Measurements from ENCODE around the gene CFAP20DC.
"Not testable (repeated sequence)": the region's sequence is repeated elsewhere in the genome, so short reads cannot be mapped to it uniquely, and the experiment has no call there.

CFAP20DC gene

GRCh38 chr3:58695284-58695683 is 354.5 kb downstream of the CFAP20DC start:
- H2AK5ac ChIP-seq (ENCODE audit: low read length, severe bottlenecking); H3K27ac ChIP-seq (ENCODE audit: low read length, poor library complexity, severe bottlenecking); H3K23ac ChIP-seq (ENCODE audit: low read length in 2 of 2); H3K14ac ChIP-seq (ENCODE audit: low read length in 2 of 2); H2AFZ ChIP-seq (ENCODE audit: low read depth, low read length); H2BK5ac ChIP-seq (ENCODE audit: low read depth, low read length, poor library complexity, severe bottlenecking); H3K4me3 ChIP-seq (ENCODE audit: insufficient read depth in 1 of 2, low read depth in 1 of 2, low read length in 2 of 2); H2BK12ac ChIP-seq (ENCODE audit: low read length in 2 of 2); H3K9ac ChIP-seq (ENCODE audit: low read length); H3K36me3 ChIP-seq (ENCODE audit: control insufficient read depth in 1 of 2, insufficient read depth in 2 of 2, low read depth in 1 of 2, low read length in 2 of 2); H2BK15ac ChIP-seq (ENCODE audit: low read depth, poor library complexity, severe bottlenecking); H3K4ac ChIP-seq (ENCODE audit: low read depth in 1 of 2, low read length in 2 of 2); H3K4me1 ChIP-seq (ENCODE audit: control insufficient read depth, insufficient read depth, low read depth, low read length); H3K18ac ChIP-seq (ENCODE audit: low read depth in 1 of 2, low read length in 2 of 2); H4K91ac ChIP-seq (ENCODE audit: low read length); H3K27me3 ChIP-seq (ENCODE audit: control insufficient read depth in 1 of 2, insufficient read depth in 1 of 2, low read length in 2 of 2); H2BK120ac ChIP-seq (ENCODE audit: low read depth, low read length); H3K79me1 ChIP-seq (replicated peaks; ENCODE audit: low read length, poor library complexity, severe bottlenecking); H4K8ac ChIP-seq (ENCODE audit: low read length); DNase-seq; H3K4me2 ChIP-seq (ENCODE audit: low read length, poor library complexity, severe bottlenecking): not testable (repeated sequence)
- WGBS: 63% methylated on average over 4 of the region's 4 CpGs
- H3K9me3 ChIP-seq (ENCODE audit: control insufficient read depth, low read length): peaks cover 26% of the 10 kb centered on the region

GRCh38 chr3:58693940-58694850 is 355.6 kb downstream of the CFAP20DC start:
- WGBS: 74% methylated on average over 6 of the region's 7 CpGs
- Histone ChIP-seq H3K4me1 (ENCODE audit: control insufficient read depth, insufficient read depth, low read depth, low read length) (no peaks in the 10 kb centered on the region), H3K9ac (ENCODE audit: low read length) (no peak overlapping the region), H3K9me3 (ENCODE audit: control insufficient read depth, low read length) (peaks cover 33% of the 10 kb centered on the region), H3K4me2 (ENCODE audit: low read length, poor library complexity, severe bottlenecking) (no peak overlapping the region), H3K36me3 (ENCODE audit: control insufficient read depth in 1 of 2, insufficient read depth in 2 of 2, low read depth in 1 of 2, low read length in 2 of 2) (no peaks in the 10 kb centered on the region), H2BK15ac (ENCODE audit: low read depth, poor library complexity, severe bottlenecking) (no peak overlapping the region), H3K4ac (ENCODE audit: low read depth in 1 of 2, low read length in 2 of 2) (no peak overlapping the region), H2BK5ac (ENCODE audit: low read depth, low read length, poor library complexity, severe bottlenecking) (no peak overlapping the region), H3K4me3 (ENCODE audit: insufficient read depth in 1 of 2, low read depth in 1 of 2, low read length in 2 of 2) (no peak overlapping the region), H4K91ac (ENCODE audit: low read length) (no peak overlapping the region), H3K27me3 (ENCODE audit: control insufficient read depth in 1 of 2, insufficient read depth in 1 of 2, low read length in 2 of 2) (no peaks in the 10 kb centered on the region), H2AK5ac (ENCODE audit: low read length, severe bottlenecking) (no peak overlapping the region), H2BK12ac (ENCODE audit: low read length in 2 of 2) (no peak overlapping the region), H3K27ac (ENCODE audit: low read length, poor library complexity, severe bottlenecking) (no peak overlapping the region), H3K79me1 (replicated peaks; ENCODE audit: low read length, poor library complexity, severe bottlenecking) (no peaks in the 10 kb centered on the region), H3K14ac (ENCODE audit: low read length in 2 of 2) (no peak overlapping the region), H3K18ac (ENCODE audit: low read depth in 1 of 2, low read length in 2 of 2) (no peak overlapping the region), H4K8ac (ENCODE audit: low read length) (no peak overlapping the region), H2AFZ (ENCODE audit: low read depth, low read length) (no peak overlapping the region), H2BK120ac (ENCODE audit: low read depth, low read length) (no peak overlapping the region), H3K23ac (ENCODE audit: low read length in 2 of 2) (no peak overlapping the region)
- DNase-seq: no peak

GRCh38 chr3:58692484-58692883 is 357.3 kb downstream of the CFAP20DC start:
- Histone ChIP-seq H3K27ac (ENCODE audit: low read length, poor library complexity, severe bottlenecking) (no peak overlapping the region), H3K4me2 (ENCODE audit: low read length, poor library complexity, severe bottlenecking) (no peak overlapping the region), H2BK120ac (ENCODE audit: low read depth, low read length) (no peak overlapping the region), H3K18ac (ENCODE audit: low read depth in 1 of 2, low read length in 2 of 2) (no peak overlapping the region), H3K23ac (ENCODE audit: low read length in 2 of 2) (no peak overlapping the region), H3K4ac (ENCODE audit: low read depth in 1 of 2, low read length in 2 of 2) (no peak overlapping the region), H3K4me3 (ENCODE audit: insufficient read depth in 1 of 2, low read depth in 1 of 2, low read length in 2 of 2) (no peak overlapping the region), H4K91ac (ENCODE audit: low read length) (no peak overlapping the region), H3K79me1 (replicated peaks; ENCODE audit: low read length, poor library complexity, severe bottlenecking) (no peaks in the 10 kb centered on the region), H3K14ac (ENCODE audit: low read length in 2 of 2) (no peak overlapping the region), H3K27me3 (ENCODE audit: control insufficient read depth in 1 of 2, insufficient read depth in 1 of 2, low read length in 2 of 2) (no peaks in the 10 kb centered on the region), H2AK5ac (ENCODE audit: low read length, severe bottlenecking) (no peak overlapping the region), H3K36me3 (ENCODE audit: control insufficient read depth in 1 of 2, insufficient read depth in 2 of 2, low read depth in 1 of 2, low read length in 2 of 2) (no peaks in the 10 kb centered on the region), H3K9ac (ENCODE audit: low read length) (no peak overlapping the region), H2BK5ac (ENCODE audit: low read depth, low read length, poor library complexity, severe bottlenecking) (no peak overlapping the region), H2AFZ (ENCODE audit: low read depth, low read length) (no peak overlapping the region), H3K4me1 (ENCODE audit: control insufficient read depth, insufficient read depth, low read depth, low read length) (no peaks in the 10 kb centered on the region), H2BK12ac (ENCODE audit: low read length in 2 of 2) (no peak overlapping the region), H2BK15ac (ENCODE audit: low read depth, poor library complexity, severe bottlenecking) (no peak overlapping the region), H4K8ac (ENCODE audit: low read length) (no peak overlapping the region), H3K9me3 (ENCODE audit: control insufficient read depth, low read length) (peaks cover 37% of the 10 kb centered on the region)
- WGBS: no CpG with 5 or more reads among the region's 1 CpG
- no peak for DNase-seq
